ENCODE results near the gene PRDM7.
A peak's percentile ranks its signal among the peaks of the same experiment; 100 is the strongest.

PRDM7 gene

DNA sequence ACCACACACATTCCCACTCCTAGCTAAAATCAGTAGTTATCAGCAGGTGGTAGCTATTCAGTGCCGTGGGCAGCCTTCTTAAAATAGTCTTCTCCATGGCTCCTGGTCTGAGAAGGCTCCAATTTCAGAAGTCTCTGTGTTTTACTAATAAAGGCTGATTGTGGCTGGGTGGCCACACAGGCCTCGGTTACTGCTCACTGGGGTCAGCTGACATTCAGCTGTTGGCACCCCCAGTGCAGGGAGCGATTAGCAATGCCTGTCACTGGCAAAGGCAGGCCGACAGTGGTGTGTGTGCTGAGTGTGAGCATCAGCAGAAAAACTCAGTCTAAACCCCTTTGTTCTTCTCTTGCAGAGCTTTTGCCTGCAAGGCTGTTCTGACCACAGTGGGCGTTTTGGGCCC lies 41.2 kb downstream of the PRDM7 start:
- no peak for DNase-seq (ENCODE audit: low read depth)

- DNase-seq (ENCODE audit: low read depth), result no peak
Observed at GRCh38 chr16:90034504-90034903, 42.6 kb downstream of the PRDM7 start.

GRCh38 chr16:90033387-90033786 lies 43.7 kb downstream of the PRDM7 start:
- DNase-seq (ENCODE audit: low read depth), result no peak

GRCh38 chr16:90032674-90033331 lies 44.3 kb downstream of the PRDM7 start:
- DNase-seq (ENCODE audit: low read depth), result no peak

DNA sequence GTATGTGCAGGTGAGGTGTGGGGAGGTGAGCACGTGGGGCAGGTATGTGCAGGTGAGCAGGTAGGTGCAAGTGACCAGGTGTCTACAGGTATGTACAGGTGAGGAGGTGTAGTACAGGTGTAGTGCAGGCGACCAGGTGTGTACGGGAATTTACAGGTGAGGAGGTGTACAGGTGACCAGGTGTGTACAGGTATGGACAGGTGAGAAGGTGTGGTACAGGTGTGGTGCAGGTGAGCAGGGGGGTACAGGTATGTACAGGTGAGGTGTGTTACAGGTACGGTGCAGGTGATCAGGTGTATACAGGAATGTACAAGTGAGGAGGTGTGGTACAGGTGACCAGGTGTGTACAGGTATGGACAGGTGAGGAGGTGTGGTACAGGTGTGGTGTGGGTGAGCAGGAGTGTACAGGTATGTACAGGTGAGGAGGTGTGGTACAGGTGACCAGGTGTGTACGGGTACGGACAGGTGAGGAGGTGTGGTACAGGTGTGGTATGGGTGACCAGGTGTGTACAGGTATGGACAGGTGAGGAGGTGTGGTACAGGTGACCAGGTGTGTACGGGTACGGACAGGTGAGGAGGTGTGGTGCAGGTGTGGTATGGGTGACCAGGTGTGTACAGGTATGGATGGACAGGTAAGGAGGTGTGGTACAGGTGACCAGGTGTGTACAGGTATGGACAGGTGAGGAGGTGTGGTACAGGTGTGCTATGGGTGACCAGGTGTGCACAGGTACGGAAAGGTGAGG lies 45.0 kb downstream of the PRDM7 start:
- DNase-seq (ENCODE audit: low read depth), result no peak

GRCh38 chr16:90031186-90031930 lies 45.8 kb downstream of the PRDM7 start:
- DNase-seq (ENCODE audit: low read depth), result no peak

- no peak for DNase-seq (ENCODE audit: low read depth)
Observed at GRCh38 chr16:90028985-90029384, 48.1 kb downstream of the PRDM7 start.

GRCh38 chr16:90027611-90028010 lies 49.5 kb downstream of the PRDM7 start:
- DNase-seq (ENCODE audit: low read depth), result no peak

DNA sequence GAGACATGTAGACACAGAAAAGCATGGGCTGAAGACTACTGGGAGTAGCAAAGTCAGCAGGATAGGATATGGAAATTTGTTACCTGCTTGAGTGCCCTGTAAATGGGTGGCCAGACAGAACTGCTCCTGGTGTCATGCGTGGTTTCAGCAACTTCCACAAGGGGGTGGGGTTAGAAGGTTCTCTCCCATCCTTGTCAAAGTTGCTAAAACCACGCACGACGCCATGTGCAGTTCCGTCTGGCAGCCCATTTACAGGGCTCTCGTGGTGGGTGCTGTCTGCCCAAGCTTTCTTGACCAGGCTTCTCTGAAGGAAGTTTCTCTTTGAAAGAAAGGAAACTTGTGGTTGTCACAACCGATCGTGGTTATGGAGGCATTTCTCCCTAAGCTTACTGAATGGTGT lies 51.0 kb downstream of the PRDM7 start:
- DNase-seq (ENCODE audit: low read depth), result no peak

GRCh38 chr16:90023078-90023447 lies 54.1 kb downstream of the PRDM7 start:
- DNase-seq (ENCODE audit: low read depth), result no peak

GRCh38 chr16:90022209-90023077 lies 54.7 kb downstream of the PRDM7 start:
- peak; percentile 66 for DNase-seq (ENCODE audit: low read depth)

GRCh38 chr16:90020838-90021382 lies 56.2 kb downstream of the PRDM7 start:
- DNase-seq (ENCODE audit: low read depth), result no peak

DNA sequence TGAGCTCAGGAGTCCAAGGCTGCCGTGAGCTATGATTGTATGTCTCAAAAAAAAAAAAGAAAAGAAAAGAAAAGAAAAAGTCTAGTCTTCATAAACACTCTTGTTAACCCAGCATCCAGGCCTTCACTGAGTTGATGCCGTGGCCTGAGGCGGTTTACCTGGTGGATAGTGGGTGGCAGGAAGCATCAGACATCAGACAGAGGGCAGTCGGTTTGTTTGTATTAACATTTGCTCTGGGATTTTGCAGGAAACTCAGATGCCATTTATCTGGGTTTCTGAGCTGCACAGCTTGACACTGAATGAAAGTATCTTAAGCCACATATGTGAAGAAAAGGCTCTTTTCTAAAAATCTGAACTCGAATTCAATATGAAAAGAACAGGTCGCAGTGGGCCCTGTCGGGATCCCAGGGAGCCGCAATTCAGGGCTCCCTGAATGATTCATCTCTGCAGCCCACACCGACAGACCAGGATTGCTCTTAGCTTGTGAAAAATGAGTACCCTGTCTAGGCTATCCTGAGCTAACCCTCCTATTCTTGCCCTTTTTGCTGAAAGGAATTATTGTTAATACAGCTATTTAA lies 56.8 kb downstream of the PRDM7 start:
- DNase-seq (ENCODE audit: low read depth), result no peak

DNA sequence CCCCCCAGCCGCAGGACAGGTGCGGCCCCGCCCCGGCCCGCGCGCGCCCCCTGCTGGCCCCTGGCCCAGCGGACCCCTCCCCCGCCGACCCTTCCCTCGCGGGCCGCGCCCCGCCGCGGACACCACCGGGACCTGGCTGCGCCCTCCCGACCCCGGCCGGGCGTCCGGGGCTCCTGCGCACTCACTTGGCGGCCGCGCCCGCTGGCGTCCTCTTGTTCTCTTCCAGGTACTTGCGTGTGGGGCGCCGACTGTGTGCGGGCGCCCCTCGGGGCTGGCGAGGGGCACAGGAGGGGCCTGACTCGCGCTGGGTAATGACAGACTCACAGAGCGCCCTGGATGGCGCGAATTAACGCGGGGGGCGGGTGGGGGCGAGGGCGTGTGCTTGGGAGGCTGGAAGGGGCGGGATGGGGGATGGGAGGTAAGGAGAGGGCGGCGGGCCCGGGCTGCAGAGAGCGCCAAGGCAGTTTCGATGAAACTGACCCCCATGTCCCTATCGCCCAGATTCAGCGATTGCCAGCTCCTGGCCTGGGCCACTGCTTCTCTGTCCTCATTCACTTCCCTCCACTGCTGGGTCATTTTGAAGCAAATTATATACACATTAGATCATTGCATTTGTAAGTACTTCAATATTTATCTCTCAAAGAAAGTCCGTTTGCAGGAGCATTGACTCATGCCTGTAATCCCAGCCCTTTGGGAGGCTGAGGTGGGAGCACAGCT lies 57.4 kb downstream of the PRDM7 start:
- peak; percentile 44 for DNase-seq (ENCODE audit: low read depth)

GRCh38 chr16:90018652-90019542 lies 58.2 kb downstream of the PRDM7 start, which contains the start of gene DBNDD1:
DBNDD1 (minus strand) TSS chr16:90019456; CDS start chr16:90019341, 115 bp downstream.
- no peak for DNase-seq (ENCODE audit: low read depth)

DNA sequence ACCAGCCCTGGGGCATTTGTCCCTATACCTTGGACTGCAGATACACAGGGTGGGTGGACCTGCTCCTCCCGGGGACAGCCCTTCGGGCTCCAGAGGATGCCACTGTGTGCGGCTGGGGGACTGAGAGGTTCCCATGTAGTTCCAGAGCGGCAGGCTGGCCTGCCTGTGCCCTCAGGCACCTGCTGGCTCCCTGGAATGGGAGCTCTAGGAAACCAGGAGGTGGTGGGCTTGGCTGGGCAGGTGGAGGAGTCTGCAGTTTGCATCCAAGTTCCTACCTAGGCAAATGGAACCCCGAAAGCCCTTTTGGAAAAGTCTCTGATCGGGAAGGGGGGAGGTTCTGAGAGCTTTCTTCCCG lies 58.9 kb downstream of the PRDM7 start:
- no peak for DNase-seq (ENCODE audit: low read depth)

DNA sequence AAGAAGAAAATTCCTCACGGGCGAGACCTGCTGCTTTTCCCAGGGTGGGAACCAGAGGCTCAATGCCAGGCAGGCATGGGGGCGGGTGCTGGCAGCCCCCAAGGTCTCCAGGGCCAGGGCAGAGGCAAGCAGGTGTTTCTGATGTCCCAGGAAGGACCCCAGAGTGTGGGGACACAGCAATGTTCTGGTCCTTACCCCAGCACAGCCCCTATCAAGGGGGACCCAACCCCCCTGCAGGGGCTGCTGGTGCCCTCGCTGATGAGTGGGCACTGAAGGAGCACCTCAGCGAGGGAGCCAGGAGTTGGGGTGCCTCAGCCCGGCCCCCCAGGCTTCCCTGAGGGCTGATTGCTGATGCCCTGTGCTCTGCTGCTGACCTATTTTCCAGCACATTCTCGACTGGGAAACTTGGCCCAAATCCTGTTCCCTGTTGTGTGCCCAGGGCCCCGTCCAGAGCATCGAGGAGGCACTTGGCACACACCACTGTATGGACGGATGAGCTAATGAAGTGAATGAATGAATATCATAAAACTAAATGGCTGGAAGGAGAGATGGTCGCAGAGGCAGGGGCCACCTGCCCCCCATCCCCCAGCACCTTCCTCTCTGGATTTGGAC lies 60.7 kb downstream of the PRDM7 start:
- DNase-seq (ENCODE audit: low read depth), result no peak

GRCh38 chr16:90015586-90016338 lies 61.4 kb downstream of the PRDM7 start:
- DNase-seq (ENCODE audit: low read depth), result no peak

All from T follicular helper cell (primary cell).